Thoracic aorta (tissue), 2 donors: Measurements from ENCODE around the gene MYRF. TPM values are rescaled to one million over a fixed set of nuclear protein-coding genes. Genes with fewer than 3 reads are reported as not detected.

ENCODE experiments used
- ATAC-seq: fragments of 150-250 bp; one replicate; pipeline ENCODE4 v1.8.0; 2017; ENCODE audit warnings: low read depth; ENCODE audit not compliant: insufficient number of reproducible peaks, low FRiP score
- DNase-seq: peaks from one replicate; pipeline ENCODE4 v3.0.0-alpha.2; 2020; ENCODE audit warnings: low spot score
- H3K27ac ChIP-seq, 2 donors: fragments of 200-600 bp; sonication (generic); 1 replicate in 1 of 2; 2 replicates in 1 of 2; pipeline ENCODE4 v1.5.1; 2016; ENCODE audit warnings: mild to moderate bottlenecking in 2 of 2, moderate library complexity in 2 of 2
- H3K27me3 ChIP-seq: fragments of 200-600 bp; sonication (generic); replicated peaks from 2 replicates; pipeline ENCODE4 v1.6.0; 2016; ENCODE audit warnings: mild to moderate bottlenecking; ENCODE audit not compliant: insufficient read depth
- H3K36me3 ChIP-seq: fragments of 200-600 bp; sonication (generic); one replicate; pipeline ENCODE4 v1.5.1; 2016
- H3K4me1 ChIP-seq, 2 donors: fragments of 200-600 bp; sonication (generic); 1 replicate in 1 of 2; 2 replicates in 1 of 2; pipeline versions ENCODE4 v1.5.1 to v1.6.0; 2016; ENCODE audit warnings: low read depth in 2 of 2, mild to moderate bottlenecking in 1 of 2; ENCODE audit not compliant: control insufficient read depth in 1 of 2
- H3K4me3 ChIP-seq: fragments of 200-600 bp; sonication (generic); 2 replicates; pipeline ENCODE4 v1.5.1; 2016; ENCODE audit warnings: mild to moderate bottlenecking
- H3K9me3 ChIP-seq: fragments of 200-600 bp; sonication (generic); 2 replicates; pipeline ENCODE4 v1.5.1; 2016
- total RNA-seq, 2 donors: library from RNA; depleted of rRNA; stranded (reverse); fragments of >200 nt; gene quantifications; one replicate each; pipeline versions ENCODE4 v1.1.0 to v1.2.3, GENCODE V29; 2016
- TF ChIP-seq, protein P1 (sequence below): fragments of 200-600 bp; sonication (generic); IDR thresholded peaks from one replicate; pipeline ENCODE4 v1.5.1; 2019; ENCODE audit warnings: antibody characterized with exemption

MYRF gene
- total RNA-seq, 2 donors from 2014 or later: 5.1 TPM; not detected in 1

- no peaks in the 10 kb centered on the region for H3K27me3 ChIP-seq
- H3K27ac ChIP-seq: no peak overlapping the region
- no peak for DNase-seq
- H3K9me3 ChIP-seq: no peaks in the 10 kb centered on the region
- peaks cover 0 to 8% of the 10 kb centered on the region in 2 donors for H3K4me1 ChIP-seq
- no peak for ATAC-seq
- TF ChIP-seq, protein P1, sequence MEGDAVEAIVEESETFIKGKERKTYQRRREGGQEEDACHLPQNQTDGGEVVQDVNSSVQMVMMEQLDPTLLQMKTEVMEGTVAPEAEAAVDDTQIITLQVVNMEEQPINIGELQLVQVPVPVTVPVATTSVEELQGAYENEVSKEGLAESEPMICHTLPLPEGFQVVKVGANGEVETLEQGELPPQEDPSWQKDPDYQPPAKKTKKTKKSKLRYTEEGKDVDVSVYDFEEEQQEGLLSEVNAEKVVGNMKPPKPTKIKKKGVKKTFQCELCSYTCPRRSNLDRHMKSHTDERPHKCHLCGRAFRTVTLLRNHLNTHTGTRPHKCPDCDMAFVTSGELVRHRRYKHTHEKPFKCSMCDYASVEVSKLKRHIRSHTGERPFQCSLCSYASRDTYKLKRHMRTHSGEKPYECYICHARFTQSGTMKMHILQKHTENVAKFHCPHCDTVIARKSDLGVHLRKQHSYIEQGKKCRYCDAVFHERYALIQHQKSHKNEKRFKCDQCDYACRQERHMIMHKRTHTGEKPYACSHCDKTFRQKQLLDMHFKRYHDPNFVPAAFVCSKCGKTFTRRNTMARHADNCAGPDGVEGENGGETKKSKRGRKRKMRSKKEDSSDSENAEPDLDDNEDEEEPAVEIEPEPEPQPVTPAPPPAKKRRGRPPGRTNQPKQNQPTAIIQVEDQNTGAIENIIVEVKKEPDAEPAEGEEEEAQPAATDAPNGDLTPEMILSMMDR: no peak
- peaks cover 39% of the 10 kb centered on the region for H3K36me3 ChIP-seq
- no peak overlapping the region for H3K4me3 ChIP-seq
Observed at GRCh38 chr11:61800331-61801281, 48.2 kb downstream of the MYRF start.

DNA sequence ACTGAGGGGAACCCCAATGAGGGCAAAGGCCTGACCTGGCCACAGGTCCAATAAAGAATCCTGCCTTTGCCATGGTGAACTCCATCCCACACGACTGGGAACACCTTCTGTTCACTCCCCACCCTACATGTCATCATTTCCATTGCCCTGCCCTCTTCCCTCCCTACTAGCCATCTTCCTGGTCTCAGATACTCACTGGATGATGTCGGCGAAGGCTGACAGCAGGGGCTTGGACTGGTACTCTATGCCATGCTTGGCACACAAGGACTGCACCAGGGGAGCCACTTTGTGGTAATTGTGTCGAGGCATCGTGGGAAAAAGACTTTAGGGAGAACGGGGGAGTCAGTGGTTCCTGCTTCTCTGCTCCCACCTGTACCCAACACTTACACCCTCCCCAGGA lies 50.2 kb downstream of the MYRF start:
- H3K27ac ChIP-seq: no peak overlapping the region
- DNase-seq (no peak), ATAC-seq (no peak)
- H3K9me3 ChIP-seq: no peaks in the 10 kb centered on the region
- H3K4me3 ChIP-seq: no peak overlapping the region
- H3K27me3 ChIP-seq: no peaks in the 10 kb centered on the region
- TF ChIP-seq, protein P1: no peak
- peaks cover 47% of the 10 kb centered on the region for H3K36me3 ChIP-seq
- H3K4me1 ChIP-seq: peaks cover 0 to 4% of the 10 kb centered on the region in 2 donors

DNA sequence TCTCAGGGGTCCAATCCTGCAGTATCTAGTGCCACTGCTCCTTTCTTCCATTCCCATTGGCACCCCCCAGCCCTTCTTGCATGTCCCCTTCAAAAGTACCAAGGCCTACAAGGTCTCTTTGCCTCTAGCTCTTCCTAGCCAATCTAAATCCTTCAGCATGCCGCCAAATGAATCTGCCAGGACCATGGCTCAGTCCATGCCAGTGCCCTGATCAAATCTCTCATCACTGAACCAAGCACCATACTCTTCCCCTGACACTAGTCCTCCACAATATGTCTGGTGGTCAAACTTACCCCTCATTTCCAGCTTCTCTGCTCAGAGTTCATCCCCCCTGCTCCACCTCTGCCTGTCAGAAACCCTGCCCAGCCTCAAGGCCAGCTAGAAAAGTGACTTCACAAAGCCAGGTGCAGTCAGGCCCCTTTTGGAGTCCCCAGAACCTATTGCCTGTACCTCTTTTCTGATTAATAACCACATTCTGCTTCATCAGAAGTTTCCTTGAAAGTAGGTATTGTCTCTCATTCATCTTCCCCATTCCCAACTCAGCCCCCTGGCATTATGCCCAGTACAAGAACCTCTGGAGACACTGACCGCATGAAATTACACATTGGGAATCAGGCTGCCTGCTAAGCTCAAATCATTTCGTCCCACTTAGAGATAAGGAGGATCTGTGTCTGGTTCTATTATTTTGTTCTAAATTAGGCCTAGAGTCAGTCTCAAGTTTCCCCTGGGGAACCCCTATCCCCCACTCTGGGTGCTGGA lies 51.6 kb downstream of the MYRF start:
- H3K27ac ChIP-seq: no peak overlapping the region
- no peaks in the 10 kb centered on the region for H3K4me1 ChIP-seq
- ATAC-seq: no peak
- H3K27me3 ChIP-seq: no peaks in the 10 kb centered on the region
- TF ChIP-seq, protein P1: no peak
- DNase-seq: no peak
- H3K4me3 ChIP-seq: no peak overlapping the region
- H3K36me3 ChIP-seq: peaks cover 58% of the 10 kb centered on the region
- H3K9me3 ChIP-seq: no peaks in the 10 kb centered on the region

DNA sequence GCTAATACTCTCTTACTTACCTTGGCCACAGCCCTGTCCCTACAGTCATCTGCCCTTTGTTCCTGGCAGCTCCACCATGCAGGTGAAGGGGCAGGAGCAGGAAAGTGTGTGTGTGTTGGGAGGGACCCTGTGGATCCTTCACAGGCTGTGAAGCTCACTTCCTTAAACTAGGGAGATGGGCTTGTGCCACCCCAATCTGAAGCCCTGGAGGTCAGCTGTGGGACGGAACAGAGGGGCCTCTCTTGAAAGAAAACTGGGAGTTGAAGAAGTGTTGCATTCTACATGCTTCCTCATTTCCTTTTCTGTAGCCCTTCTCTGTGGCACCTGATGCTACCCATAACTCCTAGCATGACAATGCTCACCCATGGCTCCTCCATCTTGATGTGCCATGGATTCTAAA lies 52.7 kb downstream of the MYRF start:
- no peaks in the 10 kb centered on the region for H3K4me1 ChIP-seq
- H3K27ac ChIP-seq: no peak overlapping the region
- H3K36me3 ChIP-seq: peaks cover 62% of the 10 kb centered on the region
- ATAC-seq (no peak), DNase-seq (no peak)
- no peaks in the 10 kb centered on the region for H3K27me3 ChIP-seq
- TF ChIP-seq, protein P1: no peak
- H3K9me3 ChIP-seq: no peaks in the 10 kb centered on the region
- no peak overlapping the region for H3K4me3 ChIP-seq

DNA sequence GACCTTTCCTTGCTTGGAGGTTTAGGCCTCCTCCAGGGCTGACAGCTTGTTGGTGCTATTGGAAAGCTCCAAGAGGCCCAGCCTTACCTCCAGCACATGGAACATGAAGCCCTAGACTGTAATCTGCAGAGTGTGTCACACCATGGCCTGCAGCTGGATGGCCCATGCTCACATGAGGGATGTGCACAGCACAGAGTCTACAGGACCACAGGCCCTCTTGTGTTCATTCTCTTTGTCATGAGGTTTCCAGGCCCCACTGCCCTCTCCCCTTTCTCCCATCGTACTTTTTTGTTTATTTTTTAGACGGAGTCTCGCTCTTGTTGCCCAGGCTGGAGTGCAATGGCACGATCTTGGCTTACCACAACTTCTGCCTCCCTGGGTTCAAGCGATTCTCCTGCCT lies 54.3 kb downstream of the MYRF start:
- TF ChIP-seq, protein P1: no peak
- no peaks in the 10 kb centered on the region for H3K4me1 ChIP-seq
- no peaks in the 10 kb centered on the region for H3K27me3 ChIP-seq
- DNase-seq (no peak), ATAC-seq (no peak)
- no peak overlapping the region for H3K27ac ChIP-seq
- peaks cover 66% of the 10 kb centered on the region for H3K36me3 ChIP-seq
- no peak overlapping the region for H3K4me3 ChIP-seq
- H3K9me3 ChIP-seq: no peaks in the 10 kb centered on the region
